ENCODE data around the gene CWC22. TPM values are rescaled to one million over a fixed set of nuclear protein-coding genes. Genes with fewer than 3 reads are reported as not detected.

Gene CWC22
- total RNA-seq, 4 donors from 2014 or later: 13.2 to 24.3 (median 19.4) TPM

GRCh38 chr2:180003073-180003472 lies 4.0 kb downstream of the CWC22 start:
- H3K27ac ChIP-seq: no peak overlapping the region
- WGBS: 97% methylated on average over 1 of the region's 1 CpG
- TF ChIP-seq POLR2A (IDR thresholded peaks at IDR 0.05) (no peak), EP300 (IDR thresholded peaks at IDR 0.05) (no peak), CTCF (IDR thresholded peaks at IDR 0.05) (no peak), POLR2AphosphoS5 (IDR thresholded peaks at IDR 0.05) (no peak)

GRCh38 chr2:180002198-180002770 lies 4.8 kb downstream of the CWC22 start:
- peaks cover 28% of the 10 kb centered on the region for H3K4me1 ChIP-seq
- no peaks in the 10 kb centered on the region for H3K36me3 ChIP-seq
- 90% methylated on average over 2 of the region's 2 CpGs for WGBS
- no peak for DNase-seq (ENCODE audit: low spot score in 2 of 2)
- no peak for TF ChIP-seq POLR2AphosphoS5 (IDR thresholded peaks at IDR 0.05)
- TF ChIP-seq CTCF (IDR thresholded peaks at IDR 0.05): no peak
- no peak for TF ChIP-seq EP300 (IDR thresholded peaks at IDR 0.05)
- TF ChIP-seq POLR2A (IDR thresholded peaks at IDR 0.05): no peak
- no peak overlapping the region for H3K4me3 ChIP-seq
- no peaks in the 10 kb centered on the region for H3K27me3 ChIP-seq
- H3K27ac ChIP-seq: no peak overlapping the region
- H3K9me3 ChIP-seq: no peaks in the 10 kb centered on the region

More at GRCh38 chr2:180003073-180003472, 4.0 kb downstream of the CWC22 start:
- H3K27me3 ChIP-seq: no peaks in the 10 kb centered on the region
- H3K36me3 ChIP-seq: no peaks in the 10 kb centered on the region
- H3K4me3 ChIP-seq: no peak overlapping the region
- no peaks in the 10 kb centered on the region for H3K9me3 ChIP-seq
- H3K4me1 ChIP-seq: peaks cover 28% of the 10 kb centered on the region
- DNase-seq (ENCODE audit: low spot score in 2 of 2): no peak

GRCh38 chr2:180001726-180002125 lies 5.4 kb downstream of the CWC22 start:
- TF ChIP-seq CTCF (IDR thresholded peaks at IDR 0.05) (no peak), POLR2A (IDR thresholded peaks at IDR 0.05) (no peak), EP300 (IDR thresholded peaks at IDR 0.05) (no peak), POLR2AphosphoS5 (IDR thresholded peaks at IDR 0.05) (no peak)
- no peak for DNase-seq (ENCODE audit: low spot score in 2 of 2)
- H3K36me3 ChIP-seq: no peaks in the 10 kb centered on the region
- H3K9me3 ChIP-seq: no peaks in the 10 kb centered on the region
- H3K27me3 ChIP-seq: no peaks in the 10 kb centered on the region
- 95% methylated on average over 1 of the region's 1 CpG for WGBS
- H3K27ac ChIP-seq: no peak overlapping the region
- H3K4me3 ChIP-seq: no peak overlapping the region
- peaks cover 28% of the 10 kb centered on the region for H3K4me1 ChIP-seq

- Histone ChIP-seq H3K27me3 (no peaks in the 10 kb centered on the region), H3K9me3 (no peaks in the 10 kb centered on the region), H3K27ac (no peak overlapping the region), H3K36me3 (no peaks in the 10 kb centered on the region), H3K4me3 (no peak overlapping the region), H3K4me1 (peaks cover 18% of the 10 kb centered on the region)
- TF ChIP-seq POLR2AphosphoS5 (IDR thresholded peaks at IDR 0.05) (no peak), POLR2A (IDR thresholded peaks at IDR 0.05) (no peak)
- no peak for DNase-seq (ENCODE audit: low spot score in 2 of 2)
Measured at GRCh38 chr2:180000434-180000833, 6.7 kb downstream of the CWC22 start.

- H3K4me3 ChIP-seq: no peak overlapping the region
- no peaks in the 10 kb centered on the region for H3K27me3 ChIP-seq
- peaks cover 10% of the 10 kb centered on the region for H3K4me1 ChIP-seq
- H3K36me3 ChIP-seq: no peaks in the 10 kb centered on the region
- no peak for TF ChIP-seq CTCF (IDR thresholded peaks at IDR 0.05)
- no peak for TF ChIP-seq POLR2A (IDR thresholded peaks at IDR 0.05)
- TF ChIP-seq EP300 (IDR thresholded peaks at IDR 0.05): no peak
- TF ChIP-seq POLR2AphosphoS5 (IDR thresholded peaks at IDR 0.05): no peak
- no peak overlapping the region for H3K27ac ChIP-seq
- H3K9me3 ChIP-seq: no peaks in the 10 kb centered on the region
- WGBS: 93% methylated on average over 4 of the region's 4 CpGs
- no peak for DNase-seq (ENCODE audit: low spot score in 2 of 2)
Measured at GRCh38 chr2:179999000-179999399, 8.1 kb downstream of the CWC22 start.
